Nephron progenitor cell (in vitro differentiated cells): ENCODE data around the gene EPHB3.

Experiments
- DNase-seq: peaks from one replicate; pipeline ENCODE4 v3.0.0; 2021
- H3K27ac Mint-ChIP-seq: 2 replicates; pipeline ENCODE4 v1.8.0; 2021; ENCODE audit warnings: mild to moderate bottlenecking, moderate library complexity, mixed read lengths
- H3K27me3 Mint-ChIP-seq: 2 replicates; pipeline ENCODE4 v1.8.0; 2021; ENCODE audit warnings: mild to moderate bottlenecking, low read depth, mixed read lengths; ENCODE audit not compliant: poor library complexity
- H3K36me3 Mint-ChIP-seq: 2 replicates; pipeline ENCODE4 v1.8.0; 2021; ENCODE audit warnings: low read depth, mixed read lengths
- H3K4me1 Mint-ChIP-seq: 2 replicates; pipeline ENCODE4 v1.8.0; 2021; ENCODE audit warnings: mixed read lengths
- H3K4me3 Mint-ChIP-seq: 2 replicates; pipeline ENCODE4 v1.8.0; 2021; ENCODE audit warnings: mild to moderate bottlenecking, moderate library complexity, mixed read lengths
- H3K9me3 Mint-ChIP-seq: 2 replicates; pipeline ENCODE4 v1.8.0; 2021; ENCODE audit warnings: mild to moderate bottlenecking, moderate library complexity, mixed read lengths
- CTCF ChIP-seq: fragments of 200-600 bp; sonication (generic); IDR thresholded peaks from 2 replicates; pipeline ENCODE4 v1.5.0; 2021; ENCODE audit warnings: antibody characterized with exemption

EPHB3 gene

DNA sequence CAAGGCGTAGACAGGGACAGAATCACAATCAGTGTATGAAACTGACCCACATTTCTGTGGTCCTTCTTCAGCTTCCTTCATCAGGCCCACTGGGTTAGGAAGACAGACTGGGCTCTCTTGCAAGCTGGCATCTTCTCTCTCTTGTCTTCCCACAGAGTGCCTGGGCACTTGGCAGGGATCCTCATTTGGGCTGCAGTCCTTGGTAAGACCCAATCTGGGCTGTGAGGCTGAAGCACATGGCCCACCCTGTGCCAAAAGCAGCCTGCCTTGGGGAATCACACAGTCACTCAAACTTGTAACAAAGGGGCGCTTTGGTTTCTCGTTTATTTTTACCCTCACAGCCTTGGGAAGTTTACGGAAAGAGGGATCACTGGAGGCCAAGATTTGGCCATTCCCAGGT is 8.2 kb upstream of the EPHB3 start:
- H3K36me3 Mint-ChIP-seq = no peaks in the 10 kb centered on the region
- no peak overlapping the region for H3K4me3 Mint-ChIP-seq
- no peak for DNase-seq
- peak overlapping the region; percentile 20 for H3K27ac Mint-ChIP-seq
- TF ChIP-seq CTCF = no peak
- peaks cover 10% of the 10 kb centered on the region for H3K4me1 Mint-ChIP-seq
- peaks cover 41% of the 10 kb centered on the region for H3K27me3 Mint-ChIP-seq
- H3K9me3 Mint-ChIP-seq = no peaks in the 10 kb centered on the region

- Mint-ChIP-seq H3K4me3 (no peak overlapping the region), H3K27me3 (peaks cover 52% of the 10 kb centered on the region), H3K36me3 (no peaks in the 10 kb centered on the region), H3K9me3 (no peaks in the 10 kb centered on the region), H3K4me1 (peaks cover 10% of the 10 kb centered on the region), H3K27ac (no peak overlapping the region)
- DNase-seq = no peak
- no peak for TF ChIP-seq CTCF
Observed at GRCh38 chr3:184554461-184554860, 7.1 kb upstream of the EPHB3 start.

GRCh38 chr3:184556582-184557347 is 4.8 kb upstream of the EPHB3 start:
- no peak for TF ChIP-seq CTCF
- H3K4me1 Mint-ChIP-seq = peaks cover 19% of the 10 kb centered on the region
- no peak overlapping the region for H3K27ac Mint-ChIP-seq
- DNase-seq = no peak
- H3K4me3 Mint-ChIP-seq = no peak overlapping the region
- no peaks in the 10 kb centered on the region for H3K9me3 Mint-ChIP-seq
- peaks cover 61% of the 10 kb centered on the region for H3K27me3 Mint-ChIP-seq
- no peaks in the 10 kb centered on the region for H3K36me3 Mint-ChIP-seq

DNA sequence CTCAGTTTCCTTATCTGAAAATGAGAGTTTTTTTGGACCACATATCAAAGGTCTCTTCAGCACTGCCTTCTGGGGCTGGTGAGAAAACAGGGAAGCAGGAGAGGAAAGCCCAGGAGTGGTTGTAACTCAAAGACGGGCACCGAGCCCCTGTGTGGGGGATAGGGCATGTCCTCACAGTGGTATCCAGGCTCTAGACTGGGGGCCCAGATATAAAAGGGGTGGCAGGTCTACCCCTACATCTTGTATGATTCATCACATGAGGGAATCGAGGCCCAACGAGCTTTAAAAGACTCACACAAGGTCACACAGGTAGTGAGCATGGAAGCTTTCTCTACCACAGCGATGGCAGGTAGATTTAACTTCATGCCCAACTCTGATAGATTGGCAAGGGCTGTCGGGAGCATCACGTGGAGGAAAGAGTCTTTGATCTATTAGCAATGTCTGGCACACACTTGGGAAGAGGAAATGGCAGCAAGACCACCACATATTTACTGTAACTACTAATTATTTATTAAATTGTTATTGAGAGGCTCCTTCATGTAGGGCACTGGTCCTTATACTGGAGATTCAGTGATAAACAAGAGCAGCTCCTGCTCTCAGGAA is 4.1 kb upstream of the EPHB3 start:
- Mint-ChIP-seq H3K4me1 (peaks cover 19% of the 10 kb centered on the region), H3K9me3 (no peaks in the 10 kb centered on the region), H3K4me3 (no peak overlapping the region), H3K27ac (no peak overlapping the region), H3K27me3 (peaks cover 58% of the 10 kb centered on the region), H3K36me3 (no peaks in the 10 kb centered on the region)
- no peak for DNase-seq
- TF ChIP-seq CTCF = no peak

DNA sequence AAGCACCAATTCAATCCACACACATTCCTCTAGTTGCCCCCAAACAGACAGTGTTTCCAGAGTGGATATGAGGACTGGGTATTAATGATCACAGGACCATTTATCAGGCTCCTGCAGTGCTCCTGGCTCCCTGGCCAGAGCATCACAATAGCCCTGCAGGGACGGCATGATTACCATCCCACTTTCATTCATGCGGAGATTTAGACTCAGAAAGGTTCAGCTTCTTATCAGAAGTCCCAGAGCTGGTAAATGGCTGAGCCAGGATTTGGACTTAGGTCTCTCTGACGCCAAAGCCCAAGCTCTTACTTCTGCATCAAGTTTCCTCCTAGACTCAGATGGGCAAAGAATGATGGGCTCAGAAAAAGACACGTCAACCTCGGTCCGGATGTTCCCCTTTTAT is 2.9 kb upstream of the EPHB3 start:
- Mint-ChIP-seq H3K4me3 (no peak overlapping the region), H3K27ac (no peak overlapping the region), H3K27me3 (peaks cover 53% of the 10 kb centered on the region), H3K9me3 (no peaks in the 10 kb centered on the region), H3K4me1 (peaks cover 22% of the 10 kb centered on the region), H3K36me3 (no peaks in the 10 kb centered on the region)
- no peak for TF ChIP-seq CTCF
- no peak for DNase-seq

DNA sequence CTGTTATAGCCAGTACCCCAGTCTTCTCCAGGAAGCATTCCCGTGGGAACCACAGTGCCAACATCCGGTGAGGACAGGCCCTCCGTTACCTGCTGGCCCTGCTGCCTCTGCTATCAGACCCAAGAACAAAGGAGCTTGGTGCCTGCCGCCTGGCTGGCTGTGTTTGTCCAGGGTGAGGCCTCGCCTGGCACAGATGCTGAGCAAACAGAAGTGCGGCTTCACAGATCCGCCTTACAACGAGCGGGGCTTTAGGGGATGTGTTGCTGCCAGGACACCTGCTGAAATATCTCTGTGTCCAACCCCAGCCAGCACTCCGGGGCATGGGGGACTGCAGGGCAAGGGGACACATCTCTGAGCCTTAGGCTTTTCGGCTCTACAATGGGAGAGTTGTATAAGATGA is 2.2 kb upstream of the EPHB3 start:
- Mint-ChIP-seq H3K27ac (no peak overlapping the region), H3K4me3 (no peak overlapping the region), H3K27me3 (peaks cover 47% of the 10 kb centered on the region), H3K36me3 (no peaks in the 10 kb centered on the region), H3K4me1 (peaks cover 24% of the 10 kb centered on the region), H3K9me3 (no peaks in the 10 kb centered on the region)
- DNase-seq = no peak
- no peak for TF ChIP-seq CTCF
